GM21447 (cell line): ENCODE data around the gene PTRH1.
A peak's percentile ranks its signal among the peaks of the same experiment; 100 is the strongest.
"Not testable (repeated sequence)": the region's sequence is repeated elsewhere in the genome, so short reads cannot be mapped to it uniquely, and the experiment has no call there.

ENCODE experiments used
- ATAC-seq: cut with Tn5 transposase; IDR thresholded peaks from one replicate; pipeline ENCODE4 v1.9.1; 2021; ENCODE audit not compliant: unreplicated experiment

PTRH1 gene

GRCh38 chr9:127715470-127716337 is at the start of gene PTRH1, which contains the start of gene TTC16:
PTRH1 (minus strand) TSS chr9:127715663; CDS start chr9:127715639, 24 bp downstream.
TTC16 (plus strand) TSS chr9:127716079; CDS start chr9:127716146, 67 bp downstream.
- peak; percentile 86 for ATAC-seq

- ATAC-seq: no peak
Measured at GRCh38 chr9:127763918-127764384, 48.5 kb upstream of the PTRH1 start.

GRCh38 chr9:127762111-127762676 is 46.7 kb upstream of the PTRH1 start:
- ATAC-seq: no peak

- ATAC-seq: no peak
Measured at GRCh38 chr9:127761491-127761956, 46.1 kb upstream of the PTRH1 start.

- no peak for ATAC-seq
Measured at GRCh38 chr9:127761061-127761460, 45.6 kb upstream of the PTRH1 start.

- no peak for ATAC-seq
Measured at GRCh38 chr9:127758843-127759242, 43.4 kb upstream of the PTRH1 start.

DNA sequence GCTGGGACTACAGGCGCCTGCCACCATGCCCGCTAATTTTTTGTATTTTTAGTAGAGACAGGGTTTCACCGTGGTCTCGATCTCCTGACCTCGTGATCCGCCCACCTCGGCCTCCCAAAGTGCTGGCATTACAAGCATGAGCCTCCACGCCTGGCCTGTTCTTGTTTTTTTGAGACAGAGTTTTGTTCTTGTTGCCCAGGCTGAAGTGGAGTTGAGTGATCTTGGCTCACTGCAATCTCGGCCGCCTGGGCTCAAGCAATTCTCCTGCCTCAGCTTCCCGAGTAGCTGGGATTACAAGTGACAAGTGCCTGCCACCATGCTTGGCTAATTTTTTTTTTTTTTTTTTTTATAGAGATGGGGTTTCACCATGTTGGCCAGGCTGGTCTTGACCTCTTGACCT is 41.3 kb upstream of the PTRH1 start:
- not testable (repeated sequence) for ATAC-seq

- no peak for ATAC-seq
Measured at GRCh38 chr9:127756233-127756632, 40.8 kb upstream of the PTRH1 start.

GRCh38 chr9:127755061-127756060 is 39.9 kb upstream of the PTRH1 start:
- no peak for ATAC-seq

- ATAC-seq: no peak
Measured at GRCh38 chr9:127754099-127755060, 38.9 kb upstream of the PTRH1 start.

DNA sequence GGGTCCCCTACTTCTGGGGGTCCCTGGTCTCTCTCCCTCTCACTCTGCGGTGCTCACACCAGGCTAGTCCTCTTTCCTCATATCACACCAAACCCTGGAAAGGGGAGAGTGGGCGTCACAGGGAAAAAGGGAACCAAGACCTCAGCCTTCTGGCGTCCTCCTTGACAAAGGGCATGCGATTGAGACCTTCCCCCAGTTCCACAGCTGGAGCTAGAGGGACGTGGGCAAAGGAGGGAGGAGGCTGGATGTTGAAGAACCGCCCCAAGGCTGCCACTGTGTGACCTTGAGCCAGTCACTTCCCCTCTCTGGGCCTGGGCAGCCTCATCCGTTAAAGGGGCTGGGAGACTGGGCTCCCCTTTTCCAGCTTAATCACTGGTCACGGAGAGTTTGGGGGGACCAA is 38.2 kb upstream of the PTRH1 start:
- no peak for ATAC-seq

DNA sequence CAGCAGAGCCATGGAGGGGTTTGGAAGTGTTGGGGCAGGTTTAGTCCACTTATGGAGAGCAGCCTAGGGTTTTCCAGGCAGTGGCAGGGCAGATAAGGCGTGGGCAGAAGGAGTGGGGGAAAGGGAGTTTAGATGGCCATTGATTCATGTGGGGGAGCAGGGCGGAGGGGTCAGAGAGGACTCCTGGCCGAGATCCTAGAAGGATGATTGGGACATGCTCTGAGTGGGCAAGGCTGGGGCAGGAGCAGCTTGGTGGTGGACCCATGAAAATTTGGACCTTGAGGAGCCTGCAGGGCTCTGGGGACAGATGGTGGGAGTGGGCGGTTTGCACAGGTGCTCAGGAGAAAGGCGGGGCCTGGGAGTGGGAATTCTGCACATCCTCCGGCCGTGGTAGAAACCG is 37.7 kb upstream of the PTRH1 start:
- ATAC-seq: no peak

GRCh38 chr9:127751269-127752054 is 36.0 kb upstream of the PTRH1 start:
- no peak for ATAC-seq

DNA sequence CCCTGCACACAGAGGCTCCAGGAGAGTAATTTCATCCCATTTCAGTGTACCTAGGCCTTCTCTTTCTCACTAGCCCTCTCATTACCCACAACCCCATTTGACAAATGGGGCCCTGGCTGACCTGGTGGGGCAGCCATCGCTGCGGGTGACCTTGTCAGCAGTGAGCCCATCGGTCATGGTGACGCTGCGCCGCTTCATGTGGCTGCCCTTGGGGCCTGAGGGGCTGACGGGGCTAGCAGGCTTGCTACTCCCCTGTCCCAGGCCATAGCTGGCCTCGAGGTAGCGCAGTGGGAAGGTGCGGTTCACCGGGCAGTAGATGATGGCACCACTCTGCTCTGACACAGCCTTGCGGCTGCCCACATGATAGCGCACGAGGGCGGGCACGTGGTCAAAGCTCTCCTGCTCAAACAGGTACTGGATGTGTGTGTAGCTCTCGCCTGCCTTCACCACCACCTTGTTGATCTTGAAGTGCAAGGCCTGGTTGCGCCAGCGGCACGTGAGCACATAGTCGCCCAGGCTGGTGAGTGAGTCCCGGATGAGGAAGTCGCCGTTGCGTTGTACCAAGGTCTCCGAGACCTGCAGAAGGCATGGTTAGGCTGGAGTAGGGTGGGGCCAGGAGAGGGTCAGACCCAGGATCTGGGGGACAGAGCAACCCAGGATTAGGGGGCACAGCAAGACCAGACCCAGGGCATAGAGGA is 33.8 kb upstream of the PTRH1 start:
- ATAC-seq: no peak

DNA sequence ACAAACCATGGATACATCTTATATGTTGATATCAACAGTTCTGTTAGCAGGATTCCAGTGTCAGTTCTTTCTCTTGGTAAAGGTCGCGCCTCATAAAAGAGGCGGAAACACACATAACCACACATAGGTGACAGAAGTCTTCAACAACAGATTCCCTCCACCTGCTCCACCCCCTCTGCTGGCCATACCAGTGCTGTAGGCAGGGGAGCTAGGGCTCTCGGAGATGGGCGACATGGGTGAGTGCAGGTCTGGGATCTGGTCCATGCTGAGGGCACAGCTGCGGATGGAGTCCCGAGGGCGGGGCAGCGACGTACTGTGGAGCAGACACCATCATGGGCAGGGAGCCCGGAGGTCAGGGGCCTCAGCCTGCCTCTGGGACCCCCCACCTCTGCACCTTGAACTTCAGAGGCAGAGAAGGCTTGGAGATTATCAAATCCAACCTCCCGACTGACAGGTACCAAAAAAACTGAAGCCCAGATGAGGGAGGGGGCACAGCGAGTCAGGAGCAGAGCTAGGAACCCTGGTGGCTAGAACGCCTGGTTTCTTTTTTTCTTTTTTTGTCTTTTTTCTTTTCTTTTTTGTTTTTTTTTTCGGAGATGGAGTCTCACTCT is 31.6 kb upstream of the PTRH1 start:
- no peak for ATAC-seq

DNA sequence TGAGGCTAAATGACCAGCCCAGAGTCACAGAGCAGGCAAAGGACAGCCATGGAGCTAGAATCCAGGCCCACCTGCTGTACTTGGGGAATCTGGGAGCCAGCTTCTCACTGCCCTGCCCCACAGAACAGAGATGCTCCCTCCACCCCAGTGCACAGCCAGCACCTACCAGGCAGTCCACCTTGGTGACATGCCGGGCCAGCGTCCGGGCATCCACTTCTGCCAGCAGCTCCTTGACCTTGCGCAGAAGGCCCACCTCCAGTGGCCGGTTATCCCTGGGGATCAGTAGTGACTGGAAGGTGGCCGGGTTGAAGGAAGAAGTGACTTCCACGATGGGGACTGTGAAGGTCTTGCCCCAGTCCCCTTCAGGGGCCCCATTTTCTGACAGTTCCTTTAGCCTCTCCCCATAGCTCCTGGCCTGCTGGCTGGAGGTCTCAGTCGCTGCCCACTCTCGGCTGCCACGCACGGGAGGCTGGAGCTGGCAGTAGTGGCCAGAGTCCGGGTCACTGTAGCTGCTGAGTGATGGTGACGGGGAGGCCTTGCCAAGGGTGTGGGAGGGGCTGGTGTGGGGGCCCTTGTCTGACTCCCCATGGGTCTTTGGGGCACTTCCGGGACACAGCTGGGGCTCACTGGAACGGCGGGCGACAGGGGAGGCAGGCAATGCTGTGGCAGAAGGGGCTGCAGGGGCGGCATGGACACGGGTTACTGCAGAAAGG is 29.1 kb upstream of the PTRH1 start:
- ATAC-seq: no peak

DNA sequence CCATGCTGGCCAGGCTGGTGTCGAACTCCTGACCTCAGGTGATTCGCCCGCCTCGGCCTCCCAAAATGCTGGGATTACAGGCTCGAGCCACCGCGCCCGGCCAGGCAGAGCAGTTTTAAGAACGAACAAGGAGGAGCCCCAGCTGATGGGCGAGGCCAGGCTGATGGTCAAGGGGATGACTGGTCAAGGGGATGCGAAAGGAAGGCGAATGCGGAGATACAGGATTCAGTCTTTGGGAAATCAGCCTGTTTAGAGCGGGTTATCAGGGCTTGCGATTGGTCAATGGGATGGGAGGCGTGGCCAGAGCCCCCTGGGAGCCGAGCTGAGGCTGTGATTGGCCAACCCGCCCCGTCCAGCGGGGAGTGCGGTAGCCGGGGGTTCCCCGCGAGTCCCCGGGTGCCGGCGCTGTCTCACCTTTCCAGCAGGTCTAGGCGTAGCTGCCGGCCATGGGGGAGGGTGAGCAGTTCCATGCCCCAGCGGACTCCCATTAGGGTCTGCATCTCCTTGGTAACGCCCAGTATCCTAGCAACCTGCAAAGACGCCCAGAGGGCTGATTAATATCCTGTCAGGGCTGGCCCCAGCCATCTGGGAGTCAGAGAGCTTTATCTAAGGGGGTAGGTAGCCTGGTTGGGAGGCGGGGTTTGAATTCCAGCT is 27.1 kb upstream of the PTRH1 start:
- no peak for ATAC-seq
